Mesenchymal stem cell (in vitro differentiated cells and primary cell): ENCODE data around the gene GRK3.

ENCODE experiments used
- DNase-seq: peaks from one replicate; pipeline ENCODE4 v3.0.0-alpha.2; 2013
- H2AFZ ChIP-seq: one replicate; pipeline ENCODE4 v1.6.1; 2013; ENCODE audit warnings: low read depth, mild to moderate bottlenecking, control low read depth, inconsistent platforms, low read length, moderate library complexity
- H2AK5ac ChIP-seq: 2 replicates; pipeline ENCODE4 v1.6.1; 2013; ENCODE audit warnings: low read length, moderate library complexity, mild to moderate bottlenecking, inconsistent platforms; ENCODE audit not compliant: severe bottlenecking
- H2BK120ac ChIP-seq: one replicate; pipeline ENCODE4 v1.6.1; 2013; ENCODE audit warnings: low read depth, mild to moderate bottlenecking, inconsistent platforms, low read length, moderate library complexity
- H2BK12ac ChIP-seq, 2 experiments: one replicate each; pipeline ENCODE4 v1.6.1; 2013; ENCODE audit warnings: inconsistent platforms in 2 of 2, low read length in 2 of 2, mild to moderate bottlenecking in 2 of 2, moderate library complexity in 2 of 2, control low read depth in 1 of 2
- H2BK15ac ChIP-seq: one replicate; pipeline ENCODE4 v1.6.1; 2013; ENCODE audit warnings: mild to moderate bottlenecking, low read depth, inconsistent platforms; ENCODE audit not compliant: poor library complexity, severe bottlenecking
- H2BK5ac ChIP-seq: 2 replicates; pipeline ENCODE4 v1.6.1; 2013; ENCODE audit warnings: low read depth, mild to moderate bottlenecking, low read length, control low read depth, inconsistent platforms; ENCODE audit not compliant: poor library complexity, severe bottlenecking
- H3K14ac ChIP-seq, 2 experiments: one replicate each; pipeline ENCODE4 v1.6.1; 2013; ENCODE audit warnings: inconsistent platforms in 2 of 2, low read length in 2 of 2, control low read depth in 1 of 2, mild to moderate bottlenecking in 1 of 2, moderate library complexity in 1 of 2
- H3K18ac ChIP-seq, 2 experiments: one replicate each; pipeline ENCODE4 v1.6.1; 2013; ENCODE audit warnings: inconsistent platforms in 2 of 2, low read length in 2 of 2, control low read depth in 1 of 2, low read depth in 1 of 2, mild to moderate bottlenecking in 1 of 2
- H3K23ac ChIP-seq, 2 experiments: one replicate each; pipeline ENCODE4 v1.6.1; 2013; ENCODE audit warnings: inconsistent platforms in 2 of 2, low read length in 2 of 2, mild to moderate bottlenecking in 2 of 2, moderate library complexity in 2 of 2, control low read depth in 1 of 2
- H3K27ac ChIP-seq: 2 replicates; pipeline ENCODE4 v1.5.1; 2013; ENCODE audit warnings: mild to moderate bottlenecking, moderate library complexity, low read length, control low read depth, inconsistent platforms; ENCODE audit not compliant: poor library complexity, severe bottlenecking
- H3K27me3 ChIP-seq, 2 experiments: 2 replicates each; pipeline versions ENCODE4 v1.6.1 to v1.7.0; 2013; ENCODE audit warnings: low read length in 2 of 2, mild to moderate bottlenecking in 2 of 2, moderate library complexity in 2 of 2, control low read depth in 1 of 2, inconsistent platforms in 1 of 2; ENCODE audit not compliant: control insufficient read depth in 1 of 2, insufficient read depth in 1 of 2
- H3K36me3 ChIP-seq, 2 experiments: 2 replicates each; pipeline versions ENCODE4 v1.6.1 to v1.7.0; 2013; ENCODE audit warnings: low read length in 2 of 2, control low read depth in 1 of 2, inconsistent platforms in 1 of 2, low read depth in 1 of 2, mild to moderate bottlenecking in 1 of 2; ENCODE audit not compliant: insufficient read depth in 2 of 2, control insufficient read depth in 1 of 2
- H3K4ac ChIP-seq, 2 experiments: one replicate each; pipeline ENCODE4 v1.6.1; 2013; ENCODE audit warnings: inconsistent platforms in 2 of 2, low read length in 2 of 2, mild to moderate bottlenecking in 2 of 2, moderate library complexity in 2 of 2, control low read depth in 1 of 2, low read depth in 1 of 2
- H3K4me1 ChIP-seq: 2 replicates; pipeline ENCODE4 v1.6.1; 2013; ENCODE audit warnings: low read depth, low read length, control low read depth; ENCODE audit not compliant: control insufficient read depth, insufficient read depth
- H3K4me2 ChIP-seq: 2 replicates; pipeline ENCODE4 v1.6.1; 2013; ENCODE audit warnings: low read length, mild to moderate bottlenecking, inconsistent platforms; ENCODE audit not compliant: poor library complexity, severe bottlenecking
- H3K4me3 ChIP-seq, 2 experiments: 2 replicates each; pipeline versions ENCODE4 v1.5.1 to v1.7.0; 2013; ENCODE audit warnings: low read length in 2 of 2, mild to moderate bottlenecking in 2 of 2, control low read depth in 1 of 2, low read depth in 1 of 2; ENCODE audit not compliant: insufficient read depth in 1 of 2
- H3K79me1 ChIP-seq: replicated peaks from 2 replicates; pipeline ENCODE4 v1.6.1; 2013; ENCODE audit warnings: mild to moderate bottlenecking, control low read depth, low read length, inconsistent platforms; ENCODE audit not compliant: poor library complexity, severe bottlenecking
- H3K9ac ChIP-seq: 2 replicates; pipeline ENCODE4 v1.7.0; 2013; ENCODE audit warnings: mild to moderate bottlenecking, low read length, moderate library complexity
- H3K9me3 ChIP-seq: 2 replicates; pipeline ENCODE4 v1.7.0; 2013; ENCODE audit warnings: mild to moderate bottlenecking, low read length; ENCODE audit not compliant: control insufficient read depth
- H4K8ac ChIP-seq: one replicate; pipeline ENCODE4 v1.6.1; 2013; ENCODE audit warnings: inconsistent platforms, mild to moderate bottlenecking, low read length, moderate library complexity
- H4K91ac ChIP-seq: one replicate; pipeline ENCODE4 v1.6.1; 2013; ENCODE audit warnings: mild to moderate bottlenecking, low read length, inconsistent platforms
- WGBS: methylation state at CpG from one replicate; pipeline ENCODE4 v1.1.7; 2013; ENCODE audit warnings: mixed read lengths; 5-methylcytosine and 5-hydroxymethylcytosine counted together

GRK3 gene

GRCh38 chr22:25540908-25541660 is 23.4 kb upstream of the GRK3 start:
- Histone ChIP-seq H3K4ac (no peak overlapping the region), H3K9me3 (no peaks in the 10 kb centered on the region), H3K4me2 (no peak overlapping the region), H2AK5ac (no peak overlapping the region), H2BK120ac (no peak overlapping the region), H3K27me3 (peaks cover 0 to 5% of the 10 kb centered on the region in 2 experiments), H2AFZ (no peak overlapping the region), H3K36me3 (no peaks in the 10 kb centered on the region), H3K23ac (no peak overlapping the region), H4K91ac (no peak overlapping the region), H3K79me1 (no peaks in the 10 kb centered on the region), H3K4me3 (no peak overlapping the region), H3K14ac (no peak overlapping the region), H2BK15ac (no peak overlapping the region), H4K8ac (no peak overlapping the region), H3K9ac (no peak overlapping the region), H3K18ac (no peak overlapping the region), H2BK12ac (no peak overlapping the region), H3K27ac (no peak overlapping the region), H3K4me1 (no peaks in the 10 kb centered on the region), H2BK5ac (no peak overlapping the region)
- no peak for DNase-seq
- 82% methylated on average over 4 of the region's 4 CpGs for WGBS

- no peak overlapping the region for H3K23ac ChIP-seq
- no peak overlapping the region for H2BK15ac ChIP-seq
- H3K4me2 ChIP-seq = no peak overlapping the region
- H3K36me3 ChIP-seq = no peaks in the 10 kb centered on the region
- no peak for DNase-seq
- H4K91ac ChIP-seq = no peak overlapping the region
- no peak overlapping the region for H3K4me3 ChIP-seq
- H2BK5ac ChIP-seq = no peak overlapping the region
- WGBS = no CpG with 5 or more reads among the region's 1 CpG
- no peak overlapping the region for H2BK12ac ChIP-seq
- no peak overlapping the region for H3K4ac ChIP-seq
- no peak overlapping the region for H4K8ac ChIP-seq
- no peaks in the 10 kb centered on the region for H3K9me3 ChIP-seq
- H2BK120ac ChIP-seq = no peak overlapping the region
- H3K9ac ChIP-seq = no peak overlapping the region
- H3K27me3 ChIP-seq = peaks cover 0 to 8% of the 10 kb centered on the region in 2 experiments
- H2AFZ ChIP-seq = no peak overlapping the region
- no peak overlapping the region for H2AK5ac ChIP-seq
- H3K4me1 ChIP-seq = no peaks in the 10 kb centered on the region
- H3K27ac ChIP-seq = no peak overlapping the region
- H3K79me1 ChIP-seq = no peaks in the 10 kb centered on the region
- H3K14ac ChIP-seq = no peak overlapping the region
- no peak overlapping the region for H3K18ac ChIP-seq
These were observed 22.3 kb upstream of the GRK3 start for GRCh38 chr22:25542191-25542590.

- H4K91ac ChIP-seq = no peak overlapping the region
- 74% methylated on average over 6 of the region's 6 CpGs for WGBS
- H2BK120ac ChIP-seq = no peak overlapping the region
- H3K14ac ChIP-seq = no peak overlapping the region
- no peak overlapping the region for H3K4ac ChIP-seq
- H2BK12ac ChIP-seq = no peak overlapping the region
- H3K4me1 ChIP-seq = no peaks in the 10 kb centered on the region
- no peak overlapping the region for H2BK15ac ChIP-seq
- no peak overlapping the region for H3K4me2 ChIP-seq
- no peak overlapping the region for H2BK5ac ChIP-seq
- no peak overlapping the region for H2AFZ ChIP-seq
- H3K27me3 ChIP-seq = peaks cover 0 to 8% of the 10 kb centered on the region in 2 experiments
- no peak overlapping the region for H4K8ac ChIP-seq
- no peaks in the 10 kb centered on the region for H3K9me3 ChIP-seq
- H3K23ac ChIP-seq = no peak overlapping the region
- H3K4me3 ChIP-seq = no peak overlapping the region
- no peak overlapping the region for H3K9ac ChIP-seq
- H2AK5ac ChIP-seq = no peak overlapping the region
- H3K79me1 ChIP-seq = no peaks in the 10 kb centered on the region
- no peaks in the 10 kb centered on the region for H3K36me3 ChIP-seq
- H3K18ac ChIP-seq = no peak overlapping the region
- no peak overlapping the region for H3K27ac ChIP-seq
- DNase-seq = no peak
These were observed 21.6 kb upstream of the GRK3 start for GRCh38 chr22:25542720-25543402.

- H3K36me3 ChIP-seq = no peaks in the 10 kb centered on the region
- no peak overlapping the region for H4K8ac ChIP-seq
- H3K27me3 ChIP-seq = peaks cover 0 to 8% of the 10 kb centered on the region in 2 experiments
- H3K14ac ChIP-seq = no peak overlapping the region
- H3K79me1 ChIP-seq = no peaks in the 10 kb centered on the region
- H3K23ac ChIP-seq = no peak overlapping the region
- H3K18ac ChIP-seq = no peak overlapping the region
- H3K9ac ChIP-seq = no peak overlapping the region
- H2BK120ac ChIP-seq = no peak overlapping the region
- H2BK5ac ChIP-seq = no peak overlapping the region
- H2AK5ac ChIP-seq = no peak overlapping the region
- no peak overlapping the region for H3K4ac ChIP-seq
- H3K4me1 ChIP-seq = no peaks in the 10 kb centered on the region
- 47% methylated on average over 2 of the region's 3 CpGs for WGBS
- H3K4me2 ChIP-seq = no peak overlapping the region
- H3K4me3 ChIP-seq = no peak overlapping the region
- no peak overlapping the region for H2BK12ac ChIP-seq
- H4K91ac ChIP-seq = no peak overlapping the region
- H3K9me3 ChIP-seq = no peaks in the 10 kb centered on the region
- no peak overlapping the region for H3K27ac ChIP-seq
- no peak overlapping the region for H2AFZ ChIP-seq
- DNase-seq = no peak
- H2BK15ac ChIP-seq = no peak overlapping the region
These were observed 19.3 kb upstream of the GRK3 start for GRCh38 chr22:25545146-25545545.
